ENCODE data around the gene ZNF71. TPM values are rescaled to one million over a fixed set of nuclear protein-coding genes. Genes with fewer than 3 reads are reported as not detected.

The ZNF71 gene
- total RNA-seq, 1 donor from 2014 or later, result 19.5 TPM

DNA sequence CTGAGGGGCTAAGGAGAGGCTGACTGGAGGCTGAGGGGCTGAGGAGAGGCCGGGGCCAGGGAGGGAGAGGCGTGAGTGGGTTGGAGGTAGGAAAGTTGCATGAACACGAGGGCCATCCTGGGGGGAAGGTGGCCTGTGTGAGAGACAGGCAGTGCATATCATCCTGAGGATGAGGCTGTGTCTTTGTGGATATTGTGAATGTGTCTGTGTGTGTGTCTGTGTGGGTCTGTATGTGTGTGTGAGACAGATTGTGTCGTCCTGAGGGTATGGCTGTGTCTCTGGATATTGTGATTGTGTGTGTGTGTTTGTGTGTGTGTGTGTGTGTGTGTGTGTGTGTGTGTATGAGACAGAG lies 422 bp downstream of the ZNF71 start:
- Mint-ChIP-seq H3K4me3 (peak overlapping the region; percentile 83), H3K27me3 (ENCODE audit: low read depth) (no peaks in the 10 kb centered on the region), H3K27ac (peak overlapping the region; percentile 73), H3K9me3 (peaks cover 48% of the 10 kb centered on the region), H3K4me1 (peaks cover 11% of the 10 kb centered on the region), H3K36me3 (peaks cover 34% of the 10 kb centered on the region)
- TF ChIP-seq, protein P1, sequence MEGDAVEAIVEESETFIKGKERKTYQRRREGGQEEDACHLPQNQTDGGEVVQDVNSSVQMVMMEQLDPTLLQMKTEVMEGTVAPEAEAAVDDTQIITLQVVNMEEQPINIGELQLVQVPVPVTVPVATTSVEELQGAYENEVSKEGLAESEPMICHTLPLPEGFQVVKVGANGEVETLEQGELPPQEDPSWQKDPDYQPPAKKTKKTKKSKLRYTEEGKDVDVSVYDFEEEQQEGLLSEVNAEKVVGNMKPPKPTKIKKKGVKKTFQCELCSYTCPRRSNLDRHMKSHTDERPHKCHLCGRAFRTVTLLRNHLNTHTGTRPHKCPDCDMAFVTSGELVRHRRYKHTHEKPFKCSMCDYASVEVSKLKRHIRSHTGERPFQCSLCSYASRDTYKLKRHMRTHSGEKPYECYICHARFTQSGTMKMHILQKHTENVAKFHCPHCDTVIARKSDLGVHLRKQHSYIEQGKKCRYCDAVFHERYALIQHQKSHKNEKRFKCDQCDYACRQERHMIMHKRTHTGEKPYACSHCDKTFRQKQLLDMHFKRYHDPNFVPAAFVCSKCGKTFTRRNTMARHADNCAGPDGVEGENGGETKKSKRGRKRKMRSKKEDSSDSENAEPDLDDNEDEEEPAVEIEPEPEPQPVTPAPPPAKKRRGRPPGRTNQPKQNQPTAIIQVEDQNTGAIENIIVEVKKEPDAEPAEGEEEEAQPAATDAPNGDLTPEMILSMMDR (IDR thresholded peaks at IDR 0.05; ENCODE audit: unreplicated experiment), result no peak
- DNase-seq (ENCODE audit: low spot score in 2 of 2, unreplicated experiment in 2 of 2), result no peak

DNA sequence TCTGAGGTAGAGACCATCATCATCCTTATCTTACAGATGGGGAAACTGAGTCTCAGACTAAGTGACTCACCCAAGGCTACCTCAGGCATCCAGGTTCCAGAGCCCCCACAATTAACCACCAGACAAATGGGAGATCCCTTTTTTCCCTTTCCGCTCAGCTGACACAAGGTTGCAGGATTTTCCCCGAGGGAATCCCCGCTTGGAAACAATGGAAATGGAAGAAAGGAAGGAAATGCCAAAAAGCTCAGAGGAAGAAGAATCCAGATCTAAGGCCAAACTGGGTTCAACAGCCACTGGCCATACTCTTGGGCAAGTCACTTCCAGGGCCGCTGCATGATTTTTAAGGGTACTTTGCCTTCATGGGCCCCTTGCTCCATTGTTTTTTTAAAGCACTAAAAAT lies 1.6 kb downstream of the ZNF71 start:
- H3K9me3 Mint-ChIP-seq, result peaks cover 53% of the 10 kb centered on the region
- no peaks in the 10 kb centered on the region for H3K27me3 Mint-ChIP-seq (ENCODE audit: low read depth)
- H3K4me1 Mint-ChIP-seq, result peaks cover 11% of the 10 kb centered on the region
- TF ChIP-seq, protein P1 (IDR thresholded peaks at IDR 0.05; ENCODE audit: unreplicated experiment), result no peak
- peaks cover 46% of the 10 kb centered on the region for H3K36me3 Mint-ChIP-seq
- H3K27ac Mint-ChIP-seq, result no peak overlapping the region
- no peak for DNase-seq (ENCODE audit: low spot score in 2 of 2, unreplicated experiment in 2 of 2)
- peak overlapping the region; percentile 83 for H3K4me3 Mint-ChIP-seq

DNA sequence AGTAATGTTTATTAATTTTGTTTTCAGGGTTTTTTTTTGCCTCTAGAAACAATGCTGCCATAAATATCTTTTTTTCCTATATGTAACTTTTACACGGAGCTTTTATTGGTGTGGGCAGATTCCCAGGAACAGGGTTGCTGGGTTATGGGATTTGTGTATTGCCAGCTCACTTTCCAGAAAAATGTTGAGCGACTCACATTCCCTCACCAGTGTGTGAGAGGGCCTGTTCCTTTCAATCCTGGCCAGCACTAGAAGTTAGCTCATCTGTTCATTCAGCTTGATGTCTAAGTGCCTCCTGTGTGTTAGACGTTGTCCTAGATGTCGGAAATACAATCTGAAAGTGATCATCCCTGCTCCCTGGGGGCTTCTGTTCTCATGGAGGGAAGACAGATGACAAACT lies 2.6 kb downstream of the ZNF71 start:
- H3K27ac Mint-ChIP-seq, result no peak overlapping the region
- H3K36me3 Mint-ChIP-seq, result peaks cover 56% of the 10 kb centered on the region

DNA sequence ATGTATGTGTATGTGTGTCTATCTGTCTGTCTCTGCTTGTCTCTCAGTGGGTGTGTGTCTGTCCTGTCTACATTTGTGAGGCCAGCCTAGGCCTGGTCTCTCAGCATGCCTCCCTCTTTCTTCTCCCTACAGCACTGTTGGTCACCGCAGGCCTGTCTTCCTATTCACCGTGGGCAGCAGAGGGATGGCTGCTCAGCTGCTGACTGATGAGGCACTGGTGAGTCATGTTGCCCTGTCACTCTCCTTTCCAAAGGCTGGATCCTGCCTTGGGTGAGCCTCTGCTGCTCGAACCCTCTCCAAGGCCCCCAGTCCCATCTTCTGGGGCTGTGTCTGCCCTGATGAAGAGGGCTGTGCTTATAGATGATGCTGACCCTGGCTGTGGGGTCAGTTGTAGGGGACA lies 6.3 kb downstream of the ZNF71 start:
- peaks cover 62% of the 10 kb centered on the region for H3K9me3 Mint-ChIP-seq

More for the DNA sequence above, 2.6 kb downstream of the ZNF71 start:
- H3K27me3 Mint-ChIP-seq (ENCODE audit: low read depth), result no peaks in the 10 kb centered on the region
- no peak for DNase-seq (ENCODE audit: low spot score in 2 of 2, unreplicated experiment in 2 of 2)
- TF ChIP-seq, protein P1 (IDR thresholded peaks at IDR 0.05; ENCODE audit: unreplicated experiment), result no peak
- H3K4me1 Mint-ChIP-seq, result peaks cover 11% of the 10 kb centered on the region
- no peak overlapping the region for H3K4me3 Mint-ChIP-seq
- H3K9me3 Mint-ChIP-seq, result peaks cover 53% of the 10 kb centered on the region

DNA sequence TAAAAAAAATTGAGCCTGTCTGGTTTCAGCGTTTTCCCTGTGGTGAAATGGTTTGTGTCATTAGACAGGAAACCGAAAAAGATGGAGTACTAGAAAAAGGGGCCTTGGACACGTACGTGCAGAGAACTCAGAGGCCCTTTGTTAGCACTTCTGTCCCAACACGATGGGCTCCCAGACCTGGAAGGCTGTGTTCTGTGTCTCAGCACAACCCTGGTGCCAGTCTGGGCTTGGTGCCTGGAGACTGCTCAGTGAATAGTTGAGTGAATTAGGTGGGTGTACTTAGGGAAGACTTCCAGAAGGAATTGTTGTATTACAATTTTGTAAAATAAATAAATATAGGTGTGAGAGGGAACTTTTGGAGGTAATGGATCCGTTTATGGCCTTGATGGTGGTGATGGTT lies 8.7 kb downstream of the ZNF71 start:
- H3K4me1 Mint-ChIP-seq, result no peaks in the 10 kb centered on the region
- DNase-seq (ENCODE audit: low spot score in 2 of 2, unreplicated experiment in 2 of 2), result no peak
- TF ChIP-seq, protein P1 (IDR thresholded peaks at IDR 0.05; ENCODE audit: unreplicated experiment), result no peak
- H3K36me3 Mint-ChIP-seq, result peaks cover 89% of the 10 kb centered on the region
- H3K9me3 Mint-ChIP-seq, result peaks cover 75% of the 10 kb centered on the region
- H3K27ac Mint-ChIP-seq, result no peak overlapping the region
- H3K27me3 Mint-ChIP-seq (ENCODE audit: low read depth), result no peaks in the 10 kb centered on the region
- no peak overlapping the region for H3K4me3 Mint-ChIP-seq

More for the DNA sequence above, 6.3 kb downstream of the ZNF71 start:
- DNase-seq (ENCODE audit: low spot score in 2 of 2, unreplicated experiment in 2 of 2), result no peak
- Mint-ChIP-seq H3K27me3 (ENCODE audit: low read depth) (no peaks in the 10 kb centered on the region), H3K4me1 (peaks cover 1% of the 10 kb centered on the region), H3K4me3 (no peak overlapping the region), H3K27ac (no peak overlapping the region), H3K36me3 (peaks cover 89% of the 10 kb centered on the region)
- TF ChIP-seq, protein P1 (IDR thresholded peaks at IDR 0.05; ENCODE audit: unreplicated experiment), result no peak

Data from mesothelial cell of epicardium (in vitro differentiated cells).